Stimulated activated naive B cell treated with anti-CD40 and anti-IgM and Interleukin-4, amounts not matched to agents 10 μg/mL and 1 μg/mL and 100 μg/mL, for 72 hours (primary cell): ENCODE results near the gene FRMD6.

Source experiments
- ATAC-seq, 2 donors: fragments of 150-1000 bp; cut with Tn5 transposase; replicated peaks; 2 replicates each; pipeline ENCODE4 v1.10.0; 2021; ENCODE audit warnings: moderate library complexity in 1 of 2
- DNase-seq: peaks from one replicate; pipeline ENCODE4 v3.0.0; 2021
- H3K27ac Mint-ChIP-seq: one replicate; pipeline ENCODE4 v1.8.0; 2022; ENCODE audit warnings: mild to moderate bottlenecking, mixed read lengths
- H3K27me3 Mint-ChIP-seq, 2 donors: one replicate each; pipeline ENCODE4 v1.8.0; 2022; ENCODE audit warnings: mixed read lengths in 2 of 2
- H3K36me3 Mint-ChIP-seq, 2 donors: one replicate each; pipeline ENCODE4 v1.8.0; 2022; ENCODE audit warnings: mixed read lengths in 2 of 2, mild to moderate bottlenecking in 1 of 2
- H3K4me1 Mint-ChIP-seq, 2 donors: one replicate each; pipeline ENCODE4 v1.8.0; 2022; ENCODE audit warnings: mixed read lengths in 2 of 2, mild to moderate bottlenecking in 1 of 2
- H3K4me3 Mint-ChIP-seq, 2 donors: one replicate each; pipeline ENCODE4 v1.8.0; 2022; ENCODE audit warnings: mild to moderate bottlenecking in 2 of 2, mixed read lengths in 2 of 2, moderate library complexity in 1 of 2
- H3K9me3 Mint-ChIP-seq, 2 donors: one replicate each; pipeline ENCODE4 v1.8.0; 2022; ENCODE audit warnings: mixed read lengths in 2 of 2, mild to moderate bottlenecking in 1 of 2

Gene FRMD6

GRCh38 chr14:51704545-51704944 is 52.8 kb downstream of the FRMD6 start:
- no peak overlapping the region for H3K27ac Mint-ChIP-seq
- no peak overlapping the region for H3K4me3 Mint-ChIP-seq
- H3K4me1 Mint-ChIP-seq: no peaks in the 10 kb centered on the region
- DNase-seq: no peak
- no peaks in the 10 kb centered on the region for H3K9me3 Mint-ChIP-seq
- ATAC-seq: no peak
- H3K27me3 Mint-ChIP-seq: no peaks in the 10 kb centered on the region
- no peaks in the 10 kb centered on the region for H3K36me3 Mint-ChIP-seq

DNA sequence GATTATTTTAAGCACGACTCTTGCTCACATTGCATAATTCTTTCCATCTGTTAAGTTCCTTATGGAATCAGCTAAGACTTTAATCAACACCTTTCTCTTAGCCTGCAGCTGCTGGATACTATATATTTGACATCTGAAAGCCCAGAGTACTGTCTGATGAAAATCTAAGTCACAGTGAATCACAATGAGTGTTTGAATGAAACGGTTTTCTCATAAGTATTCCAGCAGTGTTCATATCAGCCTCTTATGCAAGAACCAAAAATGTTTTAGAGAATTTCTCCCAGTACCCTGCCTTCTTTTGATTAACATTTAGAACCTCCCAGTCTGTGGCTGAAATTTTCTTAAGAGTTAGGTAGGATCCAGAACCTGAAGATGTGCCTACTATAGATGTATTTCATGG is 55.6 kb downstream of the FRMD6 start:
- Mint-ChIP-seq H3K36me3 (no peaks in the 10 kb centered on the region), H3K4me3 (no peak overlapping the region), H3K9me3 (no peaks in the 10 kb centered on the region), H3K4me1 (no peaks in the 10 kb centered on the region), H3K27me3 (no peaks in the 10 kb centered on the region), H3K27ac (no peak overlapping the region)
- DNase-seq: no peak
- no peak for ATAC-seq

DNA sequence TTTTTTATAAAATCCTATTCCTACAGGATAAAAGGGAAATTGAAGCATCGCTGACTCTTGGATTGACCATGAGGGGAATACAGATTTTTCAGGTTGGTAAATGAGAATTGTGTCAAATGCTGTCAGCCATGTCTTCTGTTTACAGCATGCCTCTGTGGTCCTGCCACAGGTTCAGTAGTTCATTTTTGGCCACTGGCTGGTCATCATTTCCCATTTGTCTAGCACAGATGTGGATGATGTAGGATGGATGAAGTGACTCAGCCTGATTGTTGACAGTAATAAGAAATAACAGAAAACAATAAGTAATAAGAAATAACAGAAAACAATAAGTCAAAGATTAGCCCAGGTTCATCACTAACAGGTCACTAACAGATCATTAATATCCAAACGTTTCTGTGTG is 59.8 kb downstream of the FRMD6 start:
- Mint-ChIP-seq H3K4me1 (no peaks in the 10 kb centered on the region), H3K27ac (no peak overlapping the region), H3K4me3 (no peak overlapping the region), H3K27me3 (no peaks in the 10 kb centered on the region), H3K9me3 (no peaks in the 10 kb centered on the region), H3K36me3 (no peaks in the 10 kb centered on the region)
- ATAC-seq (no peak), DNase-seq (no peak)

DNA sequence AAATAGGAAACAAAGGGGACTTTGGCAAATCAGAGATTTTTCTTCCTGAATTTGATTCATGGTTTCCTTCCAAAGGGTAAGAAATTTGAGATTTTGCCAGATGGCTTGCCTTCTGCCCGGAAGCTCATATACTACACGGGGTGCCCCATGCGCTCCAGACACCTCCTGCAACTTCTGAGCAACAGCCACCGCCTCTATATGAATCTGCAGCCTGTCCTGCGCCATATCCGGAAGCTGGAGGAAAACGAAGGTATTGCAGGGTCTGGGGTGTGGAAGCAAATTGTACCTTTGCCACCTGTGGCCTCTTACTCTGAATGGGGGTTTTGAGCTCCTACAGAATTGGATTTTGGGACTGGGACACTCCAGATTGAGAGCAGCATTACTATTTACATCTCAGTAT is 63.5 kb downstream of the FRMD6 start:
- DNase-seq: no peak
- Mint-ChIP-seq H3K9me3 (no peaks in the 10 kb centered on the region), H3K27ac (no peak overlapping the region), H3K4me3 (no peak overlapping the region), H3K36me3 (no peaks in the 10 kb centered on the region), H3K27me3 (no peaks in the 10 kb centered on the region), H3K4me1 (no peaks in the 10 kb centered on the region)
- ATAC-seq: no peak

DNA sequence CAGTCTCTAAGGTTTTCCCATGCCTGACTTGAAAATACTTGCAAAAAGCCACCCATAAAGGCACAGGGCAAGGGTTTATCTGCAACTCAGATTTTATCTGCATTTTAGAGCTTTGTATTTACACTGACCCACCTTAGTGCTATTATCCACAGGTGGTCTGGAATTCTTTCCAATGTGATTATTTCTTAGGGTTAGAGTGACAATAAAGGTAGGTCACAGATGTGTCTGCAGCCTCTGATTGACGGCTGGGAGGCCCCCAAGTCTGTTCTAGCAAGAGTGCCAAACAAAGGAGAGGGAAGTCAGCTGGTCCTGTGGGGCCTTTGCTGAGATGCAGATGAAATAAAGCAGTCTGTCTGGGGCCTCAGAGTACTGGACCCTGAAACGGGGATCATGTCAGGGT is 64.0 kb downstream of the FRMD6 start:
- Mint-ChIP-seq H3K9me3 (no peaks in the 10 kb centered on the region), H3K36me3 (no peaks in the 10 kb centered on the region), H3K27ac (no peak overlapping the region), H3K27me3 (no peaks in the 10 kb centered on the region), H3K4me3 (no peak overlapping the region), H3K4me1 (no peaks in the 10 kb centered on the region)
- DNase-seq (no peak), ATAC-seq (no peak)

DNA sequence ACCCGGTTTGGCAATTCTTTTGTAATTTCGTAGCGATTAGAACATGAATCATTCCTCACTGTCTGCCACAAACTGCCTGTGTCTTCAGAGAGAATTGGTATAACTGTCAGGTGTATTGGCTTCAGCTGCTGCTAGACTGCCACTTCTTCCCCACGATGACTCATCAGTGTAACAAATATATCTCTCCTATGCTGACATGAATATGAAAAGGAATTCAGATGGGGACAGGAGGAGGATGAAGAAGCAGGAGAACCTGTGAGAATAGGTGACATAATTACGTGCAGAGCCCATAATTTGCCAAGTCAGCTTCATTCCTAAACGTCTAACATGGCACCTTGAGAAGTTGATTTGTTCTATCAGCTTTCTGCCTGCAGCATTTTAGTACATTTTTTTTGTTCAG is 64.9 kb downstream of the FRMD6 start:
- Mint-ChIP-seq H3K27me3 (no peaks in the 10 kb centered on the region), H3K36me3 (no peaks in the 10 kb centered on the region), H3K4me3 (no peak overlapping the region), H3K27ac (no peak overlapping the region), H3K9me3 (no peaks in the 10 kb centered on the region), H3K4me1 (no peaks in the 10 kb centered on the region)
- ATAC-seq: no peak
- no peak for DNase-seq

GRCh38 chr14:51717766-51718165 is 66.1 kb downstream of the FRMD6 start:
- no peaks in the 10 kb centered on the region for H3K27me3 Mint-ChIP-seq
- no peaks in the 10 kb centered on the region for H3K36me3 Mint-ChIP-seq
- ATAC-seq (no peak), DNase-seq (no peak)
- no peak overlapping the region for H3K27ac Mint-ChIP-seq
- no peak overlapping the region for H3K4me3 Mint-ChIP-seq
- H3K4me1 Mint-ChIP-seq: no peaks in the 10 kb centered on the region
- no peaks in the 10 kb centered on the region for H3K9me3 Mint-ChIP-seq

- Mint-ChIP-seq H3K36me3 (no peaks in the 10 kb centered on the region), H3K27me3 (no peaks in the 10 kb centered on the region), H3K27ac (no peak overlapping the region), H3K4me1 (no peaks in the 10 kb centered on the region), H3K9me3 (no peaks in the 10 kb centered on the region), H3K4me3 (no peak overlapping the region)
- DNase-seq (no peak), ATAC-seq (no peak)
Observed at GRCh38 chr14:51719955-51720354, 68.2 kb downstream of the FRMD6 start.

- Mint-ChIP-seq H3K27ac (no peak overlapping the region), H3K4me1 (peaks cover 0 to 1% of the 10 kb centered on the region in 2 donors), H3K4me3 (no peak overlapping the region), H3K36me3 (no peaks in the 10 kb centered on the region), H3K9me3 (no peaks in the 10 kb centered on the region), H3K27me3 (no peaks in the 10 kb centered on the region)
- no peak for DNase-seq
- ATAC-seq: peak; percentile 31 to 45
Observed at GRCh38 chr14:51723990-51724389, 72.3 kb downstream of the FRMD6 start.

DNA sequence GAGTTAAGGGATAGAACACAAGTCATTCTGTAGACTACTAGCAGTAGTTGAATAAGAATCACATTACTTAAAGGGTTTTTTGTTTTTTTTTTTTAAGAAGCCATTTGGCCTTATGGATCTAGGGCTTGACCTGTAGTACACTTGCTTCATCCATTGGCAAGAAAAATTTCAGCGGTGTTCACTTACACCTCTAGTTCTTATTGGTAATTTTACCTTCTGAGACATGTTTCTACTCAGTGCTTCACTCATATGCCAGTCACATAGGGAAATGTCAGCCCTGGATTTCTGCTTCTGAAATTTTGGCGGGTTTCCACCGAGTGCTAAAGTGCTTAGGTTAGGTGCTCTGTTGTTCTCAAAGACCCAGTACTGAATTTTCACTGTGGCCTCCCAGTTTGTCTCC is 72.9 kb downstream of the FRMD6 start:
- DNase-seq (no peak), ATAC-seq (no peak)
- Mint-ChIP-seq H3K9me3 (no peaks in the 10 kb centered on the region), H3K27ac (no peak overlapping the region), H3K4me1 (peaks cover 0 to 1% of the 10 kb centered on the region in 2 donors), H3K4me3 (no peak overlapping the region), H3K36me3 (no peaks in the 10 kb centered on the region), H3K27me3 (no peaks in the 10 kb centered on the region)

GRCh38 chr14:51725061-51725460 is 73.4 kb downstream of the FRMD6 start:
- no peak overlapping the region for H3K4me3 Mint-ChIP-seq
- H3K27me3 Mint-ChIP-seq: no peaks in the 10 kb centered on the region
- H3K36me3 Mint-ChIP-seq: no peaks in the 10 kb centered on the region
- no peaks in the 10 kb centered on the region for H3K9me3 Mint-ChIP-seq
- DNase-seq (no peak), ATAC-seq (no peak)
- peaks cover 1 to 3% of the 10 kb centered on the region in 2 donors for H3K4me1 Mint-ChIP-seq
- no peak overlapping the region for H3K27ac Mint-ChIP-seq

- H3K4me1 Mint-ChIP-seq: peaks cover 1 to 4% of the 10 kb centered on the region in 2 donors
- peak overlapping the region; percentile 1 for H3K27ac Mint-ChIP-seq
Observed at GRCh38 chr14:51726166-51726899, 74.6 kb downstream of the FRMD6 start.

GRCh38 chr14:51727526-51727925 is 75.8 kb downstream of the FRMD6 start:
- no peak for DNase-seq
- Mint-ChIP-seq H3K9me3 (no peaks in the 10 kb centered on the region), H3K27ac (no peak overlapping the region), H3K36me3 (no peaks in the 10 kb centered on the region), H3K4me3 (no peak overlapping the region), H3K4me1 (peaks cover 1 to 4% of the 10 kb centered on the region in 2 donors), H3K27me3 (peaks cover 6 to 7% of the 10 kb centered on the region in 2 donors)
- no peak for ATAC-seq

More at GRCh38 chr14:51726166-51726899, 74.6 kb downstream of the FRMD6 start:
- H3K9me3 Mint-ChIP-seq: no peaks in the 10 kb centered on the region
- no peak for ATAC-seq
- no peak for DNase-seq
- H3K4me3 Mint-ChIP-seq: no peak overlapping the region
- no peaks in the 10 kb centered on the region for H3K36me3 Mint-ChIP-seq
- H3K27me3 Mint-ChIP-seq: no peaks in the 10 kb centered on the region

DNA sequence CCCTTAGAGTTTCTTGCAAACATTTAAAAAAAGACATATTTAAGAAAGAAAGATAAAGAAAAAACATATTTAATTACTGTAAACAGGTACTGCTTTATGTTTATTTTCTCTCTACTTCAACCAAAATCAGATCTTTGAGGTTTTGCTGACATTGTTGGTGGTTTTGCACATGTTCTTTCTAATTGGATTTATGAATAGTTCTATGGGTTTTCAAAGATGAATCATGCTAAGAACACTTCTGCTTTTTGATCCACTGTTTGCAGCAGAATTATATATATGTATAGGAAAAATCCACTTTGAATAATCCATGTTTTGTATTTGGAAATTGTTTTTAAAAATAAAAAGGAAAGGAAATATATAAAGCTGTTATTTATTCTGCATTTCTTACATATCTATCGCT is 78.4 kb downstream of the FRMD6 start:
- H3K4me3 Mint-ChIP-seq: no peak overlapping the region
- no peaks in the 10 kb centered on the region for H3K36me3 Mint-ChIP-seq
- no peak overlapping the region for H3K27ac Mint-ChIP-seq
- H3K9me3 Mint-ChIP-seq: no peaks in the 10 kb centered on the region
- peaks cover 11 to 17% of the 10 kb centered on the region in 2 donors for H3K27me3 Mint-ChIP-seq
- ATAC-seq (peak; percentile 56 to 59), DNase-seq (no peak)
- peaks cover 1 to 4% of the 10 kb centered on the region in 2 donors for H3K4me1 Mint-ChIP-seq

DNA sequence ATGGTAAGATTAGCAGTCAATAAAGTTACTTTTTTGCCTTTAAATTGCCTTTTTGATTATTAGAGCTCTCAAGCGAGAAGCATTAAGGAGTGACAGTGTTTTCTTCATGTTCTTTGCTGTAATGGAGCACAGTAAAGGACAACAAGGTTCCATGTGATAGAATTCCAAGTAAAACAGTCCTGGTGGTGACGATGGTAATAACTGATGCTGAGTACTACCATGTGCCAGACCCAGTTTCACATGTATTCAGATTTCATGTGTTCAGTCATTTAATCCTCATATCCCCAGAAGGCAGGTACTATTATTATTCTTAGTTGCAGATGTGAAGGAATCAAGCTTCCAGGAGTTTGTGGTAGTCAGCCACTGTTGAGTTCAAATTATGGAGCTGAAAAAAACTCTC is 79.0 kb downstream of the FRMD6 start:
- no peak for ATAC-seq
- no peak overlapping the region for H3K27ac Mint-ChIP-seq

More for the DNA sequence above, 79.0 kb downstream of the FRMD6 start:
- DNase-seq: no peak
- Mint-ChIP-seq H3K4me3 (no peak overlapping the region), H3K4me1 (peaks cover 1 to 4% of the 10 kb centered on the region in 2 donors), H3K9me3 (no peaks in the 10 kb centered on the region), H3K36me3 (no peaks in the 10 kb centered on the region), H3K27me3 (peaks cover 11 to 17% of the 10 kb centered on the region in 2 donors)
